Erythroblast (primary cell): ENCODE results near the gene WNT3.

ENCODE experiments used
- DNase-seq, 2 experiments: peaks; one replicate each; lab custom pipeline; 2025; lab: John Stamatoyannopoulos, UW
- GATA1 ChIP-seq: IDR thresholded peaks from 2 replicates; pipeline ENCODE4 v1.6.1; 2011; ENCODE audit warnings: low read depth, mild to moderate bottlenecking, control low read depth, low read length, moderate library complexity
- POLR2A ChIP-seq: IDR thresholded peaks from 2 replicates; pipeline ENCODE4 v1.6.1; 2011; ENCODE audit warnings: mild to moderate bottlenecking, low read length

WNT3 gene

DNA sequence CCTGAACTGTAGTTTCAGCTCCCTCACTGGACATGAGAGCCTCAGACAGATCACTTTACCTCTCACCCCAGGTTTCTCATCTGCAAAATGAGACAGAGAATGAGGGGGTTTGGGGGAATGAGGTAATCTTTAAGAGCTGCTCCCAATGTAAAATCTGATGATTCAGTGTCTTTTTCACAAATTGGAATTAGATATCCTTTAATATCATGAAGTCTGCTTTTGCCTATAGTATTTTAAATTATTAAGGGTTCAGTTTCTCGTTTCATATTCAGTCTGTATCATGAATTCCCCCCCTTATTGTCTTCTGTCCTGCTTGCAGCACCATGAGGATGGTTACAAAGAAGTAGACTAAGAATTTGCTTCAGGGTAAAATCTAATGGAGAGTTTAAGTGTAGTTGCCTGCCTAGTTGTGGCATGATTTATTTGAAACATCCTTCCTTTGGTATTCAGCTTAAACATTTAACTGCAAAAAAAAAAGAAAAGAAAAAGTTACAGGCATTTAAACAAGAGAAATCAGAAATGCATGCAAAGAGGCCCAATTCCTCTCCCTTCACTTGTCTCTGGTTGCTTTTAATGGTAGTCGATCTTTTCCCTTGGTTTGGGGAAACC lies 77.3 kb downstream of the WNT3 start:
- TF ChIP-seq POLR2A (no peak), GATA1 (no peak)
- DNase-seq = no peak

- no peak for DNase-seq
- TF ChIP-seq POLR2A = no peak
- no peak for TF ChIP-seq GATA1
Observed at GRCh38 chr17:46739982-46740381, 78.5 kb downstream of the WNT3 start.

DNA sequence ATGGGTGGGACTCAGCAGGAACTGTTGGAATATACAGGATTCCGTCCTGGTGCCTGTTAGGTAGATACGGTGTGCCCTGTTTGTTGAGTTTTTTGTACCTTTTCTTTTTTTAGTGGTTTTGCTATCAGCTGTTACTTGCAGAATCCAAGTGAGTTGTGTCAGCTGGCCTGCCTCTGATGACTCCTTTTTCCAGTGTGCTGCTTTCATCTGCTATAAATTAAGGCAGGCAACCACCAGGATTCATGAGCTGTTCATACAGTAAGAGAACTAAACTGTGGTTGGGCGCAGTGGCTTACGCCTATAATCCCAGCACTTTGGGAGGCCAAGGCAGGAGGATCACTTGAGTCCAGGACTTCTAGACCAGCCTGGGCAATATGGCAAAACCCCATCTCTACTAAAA lies 79.9 kb downstream of the WNT3 start:
- no peak for DNase-seq

DNA sequence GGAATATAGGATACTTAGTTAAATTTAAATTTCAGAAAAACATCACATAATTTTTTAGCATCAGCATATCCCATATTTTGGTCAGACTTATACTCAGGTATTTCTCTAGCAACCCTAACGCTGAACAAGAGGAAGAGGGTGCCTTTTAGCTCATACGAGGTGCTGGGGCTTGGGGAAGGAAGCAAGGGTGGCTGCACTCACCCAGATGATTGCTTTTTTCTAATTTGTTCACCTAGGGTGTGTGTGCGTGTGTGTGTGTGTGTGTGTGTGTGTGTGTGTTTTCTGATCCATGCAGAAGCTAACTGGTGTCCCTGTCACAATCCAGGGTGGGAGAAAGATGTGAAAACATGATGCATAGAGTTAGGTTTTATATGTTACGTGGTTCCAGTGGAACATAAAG lies 81.2 kb downstream of the WNT3 start:
- no peak for TF ChIP-seq POLR2A
- TF ChIP-seq GATA1 = no peak
- no peak for DNase-seq

More for the DNA sequence above, 79.9 kb downstream of the WNT3 start:
- TF ChIP-seq POLR2A (no peak), GATA1 (no peak)

DNA sequence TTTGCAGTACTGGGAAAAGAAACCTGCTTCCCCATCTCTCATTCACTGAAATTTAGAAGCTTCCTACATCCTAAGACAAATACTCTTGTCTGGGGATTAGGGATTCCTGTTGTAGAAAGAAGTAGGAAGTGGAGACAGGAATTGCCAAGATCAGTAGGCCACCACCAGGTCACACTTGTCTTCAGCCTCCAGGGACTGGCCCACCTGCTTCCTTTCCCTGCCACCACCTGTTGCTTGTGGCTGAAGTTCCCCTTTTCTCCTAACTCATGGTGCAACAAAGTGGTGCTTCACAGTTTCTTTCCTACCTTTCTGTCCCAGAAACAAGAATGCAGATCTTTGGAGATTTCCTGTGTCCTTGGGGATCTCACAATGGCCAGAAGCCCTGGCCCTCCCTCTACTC lies 82.4 kb downstream of the WNT3 start:
- no peak for TF ChIP-seq GATA1
- no peak for TF ChIP-seq POLR2A
- DNase-seq = no peak

- DNase-seq = peak in 1 of 2 experiments; percentile 35
- TF ChIP-seq GATA1 (no peak), POLR2A (no peak)
Observed at GRCh38 chr17:46733837-46734475, 84.5 kb downstream of the WNT3 start.

DNA sequence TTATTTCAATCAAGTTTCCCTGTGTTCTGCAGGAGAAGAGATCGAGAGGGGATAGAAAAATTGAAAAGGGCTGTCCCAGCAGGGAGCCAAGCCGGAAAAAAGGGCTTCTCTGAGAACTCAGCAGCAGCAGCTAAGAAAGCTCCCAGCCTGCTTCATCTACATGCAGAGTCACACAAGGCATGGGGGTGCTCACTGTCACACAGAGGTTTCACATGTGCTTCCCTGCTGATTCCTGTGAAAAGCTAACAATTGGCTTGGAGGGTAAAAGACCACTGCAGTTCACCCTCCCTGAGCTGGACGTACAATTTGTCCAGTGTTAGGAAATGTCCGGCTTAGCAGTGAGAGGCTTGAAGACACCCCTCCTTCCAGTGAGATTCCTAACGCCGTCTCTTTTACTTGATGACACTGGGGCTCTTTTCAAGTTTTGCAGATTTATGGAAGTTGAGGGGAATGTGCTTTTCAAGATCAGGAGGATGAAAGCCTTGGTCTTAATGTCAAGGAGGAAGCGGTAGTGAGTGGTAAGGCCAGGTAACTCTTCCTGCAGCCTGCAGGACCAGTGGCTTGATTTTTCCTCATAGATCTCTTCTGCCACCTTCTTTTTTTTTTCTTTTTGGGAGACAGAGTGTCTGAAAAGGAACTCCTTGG lies 85.6 kb downstream of the WNT3 start:
- no peak for TF ChIP-seq POLR2A
- no peak for TF ChIP-seq GATA1

DNA sequence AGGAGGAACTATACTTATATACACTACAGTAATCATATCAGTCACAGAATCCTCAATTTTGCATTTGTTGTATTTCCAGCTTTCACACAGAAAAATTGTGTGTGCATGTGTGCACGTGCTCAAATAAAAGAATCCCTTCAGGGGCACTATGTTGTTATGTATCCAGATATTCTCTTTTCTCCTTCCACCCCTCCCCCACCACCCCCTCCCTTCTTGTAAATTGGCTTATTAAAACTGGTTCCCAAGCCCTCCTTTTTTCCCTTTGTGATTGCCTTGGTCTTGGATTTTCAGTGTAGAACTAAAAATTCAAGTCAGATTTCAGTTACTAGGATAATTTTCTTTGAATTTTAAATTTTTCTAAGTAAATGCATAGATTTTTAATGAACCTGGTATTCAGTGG lies 86.3 kb downstream of the WNT3 start:
- no peak for DNase-seq
- TF ChIP-seq POLR2A (no peak), GATA1 (no peak)

More for the DNA sequence above, 85.6 kb downstream of the WNT3 start:
- DNase-seq = no peak

DNA sequence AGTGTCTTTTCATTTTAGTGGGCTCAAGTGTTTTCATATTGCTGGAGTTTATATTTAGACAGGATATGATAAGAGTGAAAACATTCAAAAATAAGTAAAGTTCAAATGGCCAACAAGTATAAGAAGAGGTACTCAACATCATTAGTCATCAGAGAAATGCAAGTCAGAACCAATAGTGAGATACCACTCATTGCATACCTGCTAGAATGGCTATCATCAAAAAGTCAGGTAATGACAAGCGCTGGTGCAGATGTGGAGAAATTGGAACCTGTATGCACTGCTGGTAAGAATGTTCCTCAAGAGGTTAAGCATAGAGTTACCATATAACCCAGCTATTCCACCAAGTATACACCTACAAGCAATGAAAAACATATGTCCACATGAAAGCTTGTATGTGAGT lies 87.8 kb downstream of the WNT3 start:
- TF ChIP-seq POLR2A (no peak), GATA1 (no peak)
- DNase-seq = no peak

GRCh38 chr17:46730026-46730425 lies 88.5 kb downstream of the WNT3 start:
- TF ChIP-seq GATA1 (no peak), POLR2A (no peak)
- no peak for DNase-seq

DNA sequence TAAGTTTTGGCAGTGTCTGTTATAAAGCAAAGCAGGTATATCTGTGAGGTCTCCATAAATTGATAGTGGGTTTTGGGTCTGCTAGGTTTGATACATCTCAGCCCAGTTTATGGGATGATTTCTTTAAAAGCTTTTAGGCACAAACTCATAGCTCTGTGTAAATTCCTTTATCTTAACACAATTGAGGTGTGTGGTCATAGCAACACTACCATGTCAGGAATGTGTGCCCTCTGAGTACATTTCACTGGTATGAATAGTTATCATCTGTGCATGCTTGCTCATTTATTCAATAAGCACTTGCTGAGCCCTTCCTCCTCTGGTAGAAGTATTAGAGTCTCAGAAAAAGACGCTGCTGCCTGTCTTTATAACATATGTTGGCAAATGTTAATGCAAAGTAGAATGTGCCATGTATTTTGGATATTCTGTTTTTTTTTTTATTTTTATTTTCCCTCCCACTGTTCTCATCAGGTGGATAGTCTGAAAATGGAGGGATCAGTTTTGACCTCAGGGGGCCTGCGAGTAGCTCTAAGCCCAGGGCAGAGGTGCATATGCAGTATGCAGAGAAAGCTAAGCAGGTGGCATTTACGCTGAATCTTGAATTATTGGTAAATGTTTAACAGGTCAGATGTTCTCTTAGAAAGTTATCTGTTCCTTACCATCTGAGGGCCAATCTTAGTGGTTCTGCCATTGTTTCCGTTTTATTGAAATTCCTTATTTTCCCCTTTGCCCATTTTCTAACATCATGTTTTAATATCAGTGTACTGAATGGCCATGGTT lies 90.7 kb downstream of the WNT3 start:
- TF ChIP-seq POLR2A (no peak), GATA1 (no peak)
- DNase-seq = no peak

DNA sequence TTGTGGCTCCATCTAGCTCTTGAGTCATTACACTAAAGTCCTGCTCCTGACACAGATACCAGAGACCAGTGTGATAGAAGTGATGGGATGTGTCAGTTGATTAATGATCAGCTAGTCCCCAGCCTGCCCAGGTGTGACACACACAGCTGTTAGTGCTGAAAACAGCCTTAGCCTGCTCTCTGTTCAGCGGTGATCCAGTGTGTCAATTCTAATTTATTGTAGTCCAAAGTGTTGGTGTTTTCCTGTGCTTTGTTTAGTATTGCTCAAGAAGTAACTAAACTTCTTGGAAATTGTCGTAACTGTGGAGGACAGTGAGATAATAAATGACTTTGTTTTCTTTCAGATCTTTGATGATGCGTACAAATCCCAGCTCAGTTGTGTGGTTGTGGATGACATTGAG lies 92.3 kb downstream of the WNT3 start:
- TF ChIP-seq POLR2A (no peak), GATA1 (no peak)
- DNase-seq = no peak

DNA sequence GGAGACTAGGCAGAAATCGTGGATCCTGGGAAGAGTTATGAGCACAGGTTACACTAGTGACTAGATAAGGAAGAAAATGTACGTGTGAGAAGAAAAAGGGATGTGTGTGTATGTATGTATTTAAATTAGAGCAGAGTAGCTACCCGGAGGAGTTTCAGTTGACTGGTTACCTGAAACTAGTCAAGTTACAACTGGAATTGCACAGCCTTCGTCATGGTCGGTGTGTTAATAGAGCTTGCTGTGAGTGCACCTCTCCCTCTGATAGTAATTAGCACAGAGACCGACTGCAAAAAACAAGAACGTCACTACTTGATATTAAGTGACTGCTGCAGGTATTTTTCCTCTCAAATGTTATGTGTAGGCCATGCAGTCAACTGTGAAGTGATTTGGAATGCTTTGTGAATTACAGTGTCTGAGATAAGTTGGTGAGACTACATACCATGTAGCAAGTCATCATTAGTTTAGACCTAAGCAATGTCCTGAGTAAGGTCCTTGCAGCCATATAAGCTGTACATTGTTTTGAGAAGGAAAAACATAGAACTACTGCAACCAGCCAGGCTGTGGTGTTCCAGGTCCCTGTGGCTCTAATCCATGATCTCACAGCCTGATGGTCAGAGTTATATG lies 95.7 kb downstream of the WNT3 start:
- TF ChIP-seq POLR2A (no peak), GATA1 (no peak)
- DNase-seq = no peak

DNA sequence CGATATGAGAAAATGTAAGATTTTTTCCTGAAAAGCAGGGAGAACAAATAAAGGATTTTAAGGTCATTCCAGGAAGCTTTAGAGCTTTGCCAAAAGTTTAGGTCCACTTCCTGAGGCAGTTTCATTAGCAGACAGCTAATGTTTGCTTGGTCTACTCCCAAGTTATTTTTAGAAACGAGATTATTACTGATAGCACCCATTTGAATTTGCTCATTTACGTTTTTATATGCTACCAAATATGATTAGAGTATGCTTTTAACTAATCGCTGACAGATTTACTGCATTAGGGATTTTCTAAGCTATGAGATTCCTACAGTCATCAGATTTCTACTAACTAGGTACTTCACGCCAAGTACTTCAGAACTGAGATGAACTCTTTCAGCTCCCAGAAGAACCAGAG lies 98.1 kb downstream of the WNT3 start:
- TF ChIP-seq POLR2A (no peak), GATA1 (no peak)
- DNase-seq = no peak
